CD4-positive, alpha-beta T cell treated with Interleukin-17A for 1 hour (primary cell): ENCODE measurements around the gene RBFOX2.
A peak's percentile ranks its signal among the peaks of the same experiment; 100 is the strongest.
"Not testable (repeated sequence)": the region's sequence is repeated elsewhere in the genome, so short reads cannot be mapped to it uniquely, and the experiment has no call there.

ENCODE experiments used
- DNase-seq: peaks from one replicate; pipeline ENCODE4 v3.0.0-alpha.2; 2020

Gene RBFOX2, protein sequence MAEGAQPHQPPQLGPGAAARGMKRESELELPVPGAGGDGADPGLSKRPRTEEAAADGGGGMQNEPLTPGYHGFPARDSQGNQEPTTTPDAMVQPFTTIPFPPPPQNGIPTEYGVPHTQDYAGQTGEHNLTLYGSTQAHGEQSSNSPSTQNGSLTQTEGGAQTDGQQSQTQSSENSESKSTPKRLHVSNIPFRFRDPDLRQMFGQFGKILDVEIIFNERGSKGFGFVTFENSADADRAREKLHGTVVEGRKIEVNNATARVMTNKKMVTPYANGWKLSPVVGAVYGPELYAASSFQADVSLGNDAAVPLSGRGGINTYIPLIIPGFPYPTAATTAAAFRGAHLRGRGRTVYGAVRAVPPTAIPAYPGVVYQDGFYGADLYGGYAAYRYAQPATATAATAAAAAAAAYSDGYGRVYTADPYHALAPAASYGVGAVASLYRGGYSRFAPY

DNA sequence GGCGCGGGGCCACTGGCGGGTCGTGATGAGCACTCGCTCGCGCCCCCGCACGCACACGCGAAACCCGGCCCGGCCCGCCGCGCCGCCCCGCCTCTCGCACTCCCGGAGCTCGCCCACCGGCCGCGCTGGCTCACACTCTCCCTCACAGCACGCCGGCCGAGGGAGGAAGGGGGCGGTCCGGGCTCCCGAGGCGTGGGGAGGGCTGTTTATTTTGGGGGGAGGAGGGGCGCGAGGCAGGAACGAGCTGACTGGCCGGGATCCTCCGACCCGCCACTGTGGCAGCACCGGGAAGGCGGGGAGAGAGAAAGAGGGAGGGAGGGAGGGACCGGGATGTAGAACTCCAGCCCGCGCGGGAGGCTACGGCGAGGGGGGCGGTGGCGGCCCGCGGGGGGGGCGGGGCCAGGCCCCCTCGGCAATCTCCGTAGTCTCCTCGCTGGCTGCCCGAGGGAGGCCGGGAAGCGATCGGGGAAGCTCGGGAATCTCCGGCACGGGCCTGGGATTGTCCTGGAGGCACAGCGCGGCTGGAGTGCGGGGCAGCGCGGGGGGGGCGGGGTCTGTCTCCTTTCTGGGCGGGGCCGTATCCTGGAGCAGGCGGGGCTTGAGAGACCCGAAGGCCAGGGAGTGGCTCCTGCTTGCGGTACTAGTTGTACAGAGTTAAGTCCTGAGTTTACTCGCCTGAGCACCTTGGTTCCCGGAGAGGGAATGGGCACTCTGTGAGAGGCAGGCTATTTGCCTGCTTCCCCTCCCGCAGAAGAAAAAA is at the start of gene RBFOX2:
RBFOX2 (minus strand) TSS at position 179 of the 760 bp plus-strand sequence. CDS start 399 bp downstream, outside the sequence.
- DNase-seq, result peak; percentile 62

DNA sequence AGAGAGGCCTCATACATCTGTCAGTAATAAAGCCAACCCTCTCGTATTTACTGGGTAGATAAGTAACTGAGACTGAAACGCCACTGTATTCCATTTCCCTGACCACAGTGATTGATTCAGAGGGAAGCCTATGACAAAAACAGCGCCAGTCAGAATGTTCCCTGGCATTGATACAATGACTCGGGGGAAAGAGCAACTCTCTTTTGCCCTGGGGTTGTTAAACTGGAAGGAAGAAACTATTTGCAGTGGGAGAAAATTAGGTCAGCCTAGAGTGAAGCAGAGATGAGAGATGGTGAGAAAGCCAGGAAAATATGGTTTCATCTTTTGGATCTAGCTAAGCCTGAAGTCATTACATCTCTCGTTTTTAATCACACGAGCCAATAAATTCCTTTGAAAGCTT is 48.6 kb upstream of the RBFOX2 start:
- DNase-seq, result no peak

DNA sequence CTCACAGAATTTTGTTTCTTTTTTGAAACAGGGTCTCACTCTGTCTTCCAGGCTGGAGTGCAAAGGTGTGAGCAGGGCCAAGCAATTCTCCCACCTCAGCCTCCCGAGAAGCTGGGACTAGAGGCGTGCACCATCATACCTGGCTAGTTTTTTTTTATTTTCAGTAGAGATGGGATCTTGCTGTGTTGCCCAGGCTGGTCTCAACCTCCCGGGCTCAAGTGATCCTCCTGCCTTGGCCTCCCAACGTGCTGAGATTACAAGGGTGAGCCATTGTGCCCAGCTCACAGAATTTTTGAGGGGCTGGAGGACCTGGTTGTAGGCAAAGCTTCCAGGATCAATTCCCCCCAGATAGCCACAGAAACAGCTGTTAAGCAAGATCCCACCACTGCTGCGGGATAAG is 47.1 kb upstream of the RBFOX2 start:
- no peak for DNase-seq

DNA sequence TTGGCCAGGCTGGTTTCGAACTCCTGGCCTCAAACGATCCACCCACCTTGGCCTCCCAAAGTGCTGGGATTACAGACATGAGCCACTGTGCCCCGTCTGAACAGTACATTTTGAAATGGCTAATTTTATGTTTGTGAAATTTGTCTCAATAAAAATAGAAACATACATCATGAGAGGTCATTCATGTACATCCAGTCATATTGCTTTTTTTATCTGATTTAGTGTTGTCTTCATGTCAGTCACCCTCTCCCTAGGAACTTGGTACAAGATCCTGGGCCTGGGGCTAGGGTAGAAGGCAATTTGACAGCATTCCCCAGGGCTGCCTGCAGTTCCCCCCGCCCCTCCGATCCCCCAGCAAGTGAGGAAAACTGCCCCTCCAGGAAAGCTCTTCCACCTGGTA is 46.6 kb upstream of the RBFOX2 start:
- no peak for DNase-seq

DNA sequence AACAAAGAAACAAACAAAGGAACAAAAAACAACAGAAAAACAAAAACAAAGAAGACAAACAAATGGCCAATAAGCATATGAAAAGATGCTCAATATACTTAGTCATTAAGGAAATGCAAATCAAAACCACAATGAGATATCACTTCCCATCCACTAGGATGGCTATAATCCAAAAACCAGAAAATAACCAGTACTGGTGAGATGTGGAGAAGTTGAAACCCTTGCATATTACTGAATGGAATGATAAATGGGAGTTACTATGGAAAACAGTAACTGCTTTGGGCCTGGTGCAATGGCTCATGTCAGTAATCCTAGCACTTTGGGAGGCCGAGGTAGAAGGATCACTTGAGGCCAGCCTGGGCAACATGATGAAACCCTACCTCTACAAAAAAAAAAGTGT is 44.9 kb upstream of the RBFOX2 start:
- DNase-seq, result no peak

DNA sequence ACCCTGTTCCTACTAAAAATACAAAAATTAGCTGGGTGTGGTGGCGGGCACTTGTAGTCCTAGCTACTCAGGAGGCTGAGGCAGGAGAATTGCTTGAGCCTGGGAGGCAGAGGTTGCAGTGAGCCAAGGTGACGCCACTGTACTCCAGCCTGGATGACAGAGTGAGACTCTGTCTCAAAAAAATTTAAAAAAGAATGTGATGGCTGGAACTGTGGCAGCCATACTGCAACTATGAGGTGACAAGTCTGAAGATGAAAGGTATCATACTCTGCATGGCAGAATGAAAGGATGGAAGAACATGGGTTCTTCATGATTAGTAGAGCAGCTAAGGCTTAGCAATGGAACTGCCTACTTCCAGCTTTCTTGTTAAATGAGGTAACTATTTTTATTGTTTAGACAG is 42.0 kb upstream of the RBFOX2 start:
- DNase-seq, result not testable (repeated sequence)

DNA sequence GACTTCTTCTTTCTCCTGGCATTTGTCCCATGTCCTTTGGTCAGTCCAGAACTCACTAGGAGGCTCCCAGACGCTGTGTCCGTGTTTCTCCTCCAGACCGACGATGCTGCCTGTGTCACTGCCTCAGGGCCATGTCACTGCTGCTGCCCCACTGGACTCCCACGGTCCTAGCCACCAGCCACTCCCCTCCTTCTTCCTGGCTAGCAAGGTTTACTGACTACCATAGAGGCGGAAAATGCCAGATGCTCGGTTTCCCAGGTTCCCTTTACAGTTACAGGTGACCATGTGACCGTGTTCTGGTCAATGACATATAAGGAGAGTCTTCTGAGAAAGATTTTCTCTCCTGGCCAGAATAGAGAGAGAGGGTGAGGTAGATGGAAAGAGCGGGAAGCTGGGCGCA is 40.7 kb upstream of the RBFOX2 start:
- DNase-seq, result no peak

DNA sequence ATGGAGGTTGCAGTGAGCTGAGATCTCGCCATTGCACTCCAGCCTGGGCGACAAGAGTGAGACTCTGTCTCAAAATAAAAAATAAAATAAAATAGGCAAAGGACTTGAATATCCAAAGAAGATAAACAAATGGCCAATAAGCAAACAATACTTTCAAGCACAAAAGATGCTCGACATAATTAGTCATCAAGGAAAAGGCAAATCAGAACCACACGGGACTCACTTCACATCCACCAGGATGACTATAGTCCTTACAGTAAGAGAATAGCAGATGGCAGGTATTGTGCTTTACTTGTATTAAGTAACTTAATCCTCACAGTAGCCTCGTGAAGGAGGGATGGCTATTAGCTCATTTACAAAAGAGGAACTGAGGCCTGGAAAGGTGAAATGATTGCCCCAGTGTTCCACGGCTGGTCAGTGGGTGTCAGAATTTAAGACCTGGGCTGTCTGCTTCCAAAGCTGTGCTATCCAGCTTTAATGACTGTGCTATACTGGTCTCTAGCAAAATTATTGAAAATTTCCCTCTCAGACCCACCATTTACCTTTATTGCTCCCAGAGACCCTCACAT is 40.2 kb upstream of the RBFOX2 start:
- no peak for DNase-seq

DNA sequence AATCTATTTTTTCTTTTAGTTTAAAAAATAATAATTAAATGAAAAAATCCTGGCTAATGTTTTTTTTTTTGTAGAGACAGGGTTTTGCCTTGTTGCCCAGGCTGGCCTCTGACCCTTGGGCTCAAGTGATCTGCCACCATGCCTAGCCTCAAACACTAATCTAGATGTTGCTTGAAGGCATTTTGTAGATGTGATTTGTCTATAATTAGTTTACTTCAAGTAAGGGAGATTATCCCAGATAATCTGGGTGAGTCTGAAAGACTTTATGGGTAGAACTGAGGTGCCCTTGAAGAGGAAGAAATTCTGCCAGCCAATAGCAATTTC is 38.6 kb upstream of the RBFOX2 start:
- DNase-seq, result no peak

DNA sequence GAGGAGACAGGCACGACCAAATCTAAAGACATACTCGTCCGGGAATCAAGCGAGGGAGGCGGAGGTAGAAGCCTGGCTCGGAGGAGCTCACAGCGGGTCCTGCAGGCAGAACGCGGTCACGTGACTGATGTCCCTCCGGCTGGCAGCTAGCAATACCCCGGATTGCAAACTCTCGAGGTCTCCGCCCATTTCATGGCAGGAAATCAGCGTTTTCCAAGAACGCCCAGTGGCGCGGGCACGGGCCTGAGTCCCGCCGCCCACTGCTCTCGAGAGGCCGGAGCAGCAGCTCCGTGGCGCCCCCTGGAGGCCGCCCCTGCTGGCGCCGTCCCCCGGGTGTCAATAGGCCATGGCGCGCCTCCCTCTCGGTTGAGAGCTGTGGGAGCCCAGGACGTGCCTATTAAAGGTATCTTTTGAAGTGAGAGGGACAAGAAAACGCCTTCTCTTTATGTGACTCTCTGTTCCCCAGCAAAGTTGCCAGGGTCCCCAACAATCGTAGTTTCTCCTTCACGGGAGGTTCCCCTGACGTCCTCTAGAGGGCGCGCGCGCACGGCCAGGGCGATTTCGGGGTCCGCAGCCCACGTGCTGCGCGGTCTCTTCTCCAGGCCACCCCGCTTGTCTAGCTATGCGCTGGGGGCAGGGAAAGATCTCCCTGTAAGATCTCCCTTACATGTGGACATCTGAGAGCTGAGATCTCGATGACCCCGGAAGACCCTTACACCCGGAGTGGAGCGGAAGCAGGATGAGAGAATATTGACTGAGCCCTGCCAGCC is 37.3 kb upstream of the RBFOX2 start:
- peak; percentile 66 for DNase-seq

DNA sequence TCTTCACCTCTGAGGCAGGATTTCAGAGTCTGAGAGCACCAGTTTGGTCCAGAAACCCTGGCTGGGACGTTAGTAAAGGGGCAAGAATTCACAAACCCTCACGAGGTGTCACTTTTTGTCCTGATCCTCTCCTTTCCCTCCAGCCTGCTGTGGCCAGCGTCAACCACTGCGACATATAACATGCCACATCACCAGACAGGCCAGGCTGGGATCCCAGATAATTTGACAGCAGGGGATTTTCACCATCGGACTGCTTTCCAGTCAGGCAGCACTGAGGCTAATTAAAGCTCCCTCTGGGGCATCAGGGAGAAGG is 36.8 kb upstream of the RBFOX2 start:
- no peak for DNase-seq

DNA sequence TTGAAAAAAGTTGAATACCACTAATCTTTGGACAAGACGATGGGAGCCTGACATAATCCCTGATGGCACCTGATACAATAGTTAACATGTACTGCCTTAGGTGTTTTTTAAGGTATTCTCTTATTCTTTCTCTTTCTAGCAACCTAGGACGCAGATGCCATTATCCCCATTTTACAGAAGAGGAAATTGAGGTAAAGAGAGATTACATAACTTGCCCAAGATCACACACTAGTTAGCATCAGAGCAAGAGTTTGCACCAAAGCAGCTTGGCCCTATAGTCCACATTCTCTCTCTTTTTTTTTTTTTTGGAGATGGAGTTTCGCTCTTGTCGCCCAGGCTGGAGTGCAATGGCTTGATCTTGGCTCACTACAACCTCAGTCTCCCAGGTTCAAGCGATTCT is 35.7 kb upstream of the RBFOX2 start:
- DNase-seq, result no peak

DNA sequence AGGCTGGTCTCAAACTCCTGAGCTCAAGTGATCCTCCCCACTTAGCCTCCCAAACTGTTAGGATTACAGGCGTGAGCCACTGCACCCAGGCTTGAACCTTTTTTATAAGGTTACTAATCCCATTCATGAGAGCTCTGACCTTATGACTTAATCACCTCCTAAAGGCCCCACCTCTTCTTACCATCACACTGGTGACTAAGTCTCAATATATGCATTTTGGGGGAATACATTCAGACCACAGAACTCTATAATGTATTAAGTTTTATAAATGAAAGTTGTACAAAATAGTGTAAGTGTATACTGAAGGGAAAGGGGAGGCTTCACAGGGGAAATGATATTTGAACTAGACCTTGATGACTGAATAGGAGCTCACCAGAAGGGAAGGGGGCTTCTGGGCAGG is 28.4 kb upstream of the RBFOX2 start:
- no peak for DNase-seq

DNA sequence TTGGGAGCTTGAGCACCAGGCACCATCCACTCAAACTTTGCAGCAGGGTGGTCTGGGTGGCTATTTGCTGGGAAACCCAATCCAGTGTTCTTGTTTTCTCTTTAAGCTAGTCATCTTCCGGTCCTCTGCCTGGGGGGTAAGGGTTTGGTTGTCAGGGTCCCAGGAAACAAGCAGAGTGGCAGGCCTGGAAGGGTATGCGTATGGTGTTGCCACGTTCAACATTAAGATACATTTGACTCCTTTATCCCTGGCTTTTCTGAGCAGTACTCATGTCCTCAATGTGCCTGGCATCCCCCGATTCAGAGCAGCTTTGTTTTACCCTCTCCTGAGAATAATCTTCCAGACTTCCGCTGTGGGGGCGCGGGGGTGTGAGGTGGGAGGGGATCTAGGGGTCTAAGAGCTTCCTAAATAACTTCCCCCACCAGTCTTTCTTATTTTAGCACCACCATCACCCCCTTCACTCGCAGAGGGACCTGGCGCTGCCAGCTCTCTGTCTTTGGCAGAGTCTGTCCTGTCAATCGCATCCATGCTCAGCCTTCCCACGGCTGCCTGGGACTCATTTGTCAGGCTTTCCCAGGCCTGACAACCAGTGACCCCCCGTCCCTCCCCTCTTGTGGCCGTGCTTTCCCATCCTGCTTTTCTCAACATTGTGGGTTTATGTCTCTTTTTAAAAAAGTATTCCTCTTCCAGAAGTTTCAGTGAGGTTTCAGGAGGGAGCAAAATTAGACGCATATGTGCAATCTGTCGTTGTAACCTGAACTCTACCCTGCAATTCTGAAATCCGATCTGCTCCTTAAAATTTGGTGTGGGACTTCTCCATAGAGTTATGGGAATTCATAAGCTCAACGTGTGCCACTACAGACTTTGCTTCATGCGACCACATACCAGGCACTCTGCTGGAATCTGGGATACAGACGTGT is 27.0 kb upstream of the RBFOX2 start:
- no peak for DNase-seq

DNA sequence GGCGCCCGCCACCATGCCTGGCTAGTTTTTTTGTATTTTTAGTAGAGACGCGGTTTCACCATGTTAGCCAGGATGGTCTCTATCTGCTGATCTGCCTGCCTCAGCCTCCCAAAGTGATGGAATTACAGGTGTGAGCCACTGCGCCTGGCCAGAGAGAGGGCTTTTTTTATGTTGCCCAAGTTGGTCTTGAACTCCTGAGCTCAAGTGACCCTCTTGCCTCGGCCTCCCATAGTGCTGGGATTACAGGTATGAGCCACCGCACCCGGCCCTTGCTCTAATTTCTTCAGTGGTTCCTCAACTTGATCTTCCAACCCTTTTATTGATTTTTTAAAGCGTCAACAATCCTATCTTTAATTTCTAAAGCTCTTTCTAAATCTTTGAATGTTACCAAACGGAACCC is 25.8 kb upstream of the RBFOX2 start:
- not testable (repeated sequence) for DNase-seq

DNA sequence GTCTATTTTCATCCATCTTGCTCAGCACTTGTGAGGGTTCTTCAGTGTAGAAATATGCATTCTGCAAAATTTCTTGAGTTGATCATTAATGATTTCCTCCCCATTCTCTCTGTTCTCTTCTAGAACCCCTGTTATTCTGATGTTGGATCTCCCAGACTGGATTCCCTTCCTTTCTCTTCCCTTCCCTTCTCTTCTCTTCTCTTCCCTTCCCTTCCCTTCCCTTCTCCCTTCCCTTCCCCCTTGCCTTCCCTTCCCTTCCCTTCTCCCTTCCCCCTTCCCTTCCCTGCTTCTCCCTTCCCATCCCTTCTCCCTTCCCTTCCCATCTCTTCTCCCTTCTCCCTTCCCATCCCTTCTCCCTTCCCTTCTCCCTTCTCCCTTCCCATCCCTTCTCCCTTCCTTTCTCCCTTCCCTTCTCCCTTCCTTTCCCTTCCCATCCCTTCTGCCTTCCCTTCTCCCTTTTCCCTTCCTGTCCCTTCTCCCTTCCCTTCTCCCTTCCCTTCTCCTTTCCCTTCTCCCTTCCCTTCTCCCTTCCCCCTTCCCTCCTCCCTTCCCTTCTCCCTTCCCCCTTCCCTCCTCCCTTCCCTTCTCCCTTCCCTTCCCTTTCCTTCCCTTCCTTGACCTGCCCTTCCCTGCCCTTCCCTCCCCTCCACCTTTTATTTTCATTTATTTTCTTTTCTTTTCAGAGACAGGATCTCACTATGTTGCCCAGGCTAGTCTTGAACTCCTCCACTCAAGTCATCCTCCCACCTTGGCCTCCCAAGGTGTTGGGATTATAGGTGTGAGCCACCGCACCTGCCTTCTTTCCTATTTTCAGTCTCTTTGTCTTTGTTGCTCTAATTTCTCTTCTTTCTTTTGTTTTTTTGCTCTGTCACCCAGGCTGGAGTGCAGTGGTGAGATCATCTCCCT is 24.9 kb upstream of the RBFOX2 start:
- DNase-seq, result no peak

DNA sequence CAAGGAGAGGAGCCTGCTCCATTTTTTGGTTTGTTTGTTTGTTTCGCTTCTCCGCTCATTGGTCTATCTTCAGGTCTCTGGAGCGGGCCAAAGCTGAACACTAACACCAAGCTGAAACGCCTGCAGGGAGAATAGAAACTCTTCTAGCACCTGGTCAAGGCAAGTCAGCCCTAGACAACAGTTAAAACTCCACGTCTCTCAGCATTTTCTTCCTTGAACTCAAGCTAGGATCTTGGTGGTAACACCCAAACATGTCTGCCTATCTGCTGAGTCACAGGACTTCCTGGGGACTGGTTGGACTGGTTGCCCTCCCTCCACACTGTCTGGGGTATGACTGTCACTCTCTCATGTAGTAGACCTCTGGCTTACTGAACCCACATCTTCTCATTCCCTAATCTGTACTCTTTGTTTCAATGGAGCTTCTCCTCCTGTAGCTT is 23.9 kb upstream of the RBFOX2 start:
- no peak for DNase-seq

DNA sequence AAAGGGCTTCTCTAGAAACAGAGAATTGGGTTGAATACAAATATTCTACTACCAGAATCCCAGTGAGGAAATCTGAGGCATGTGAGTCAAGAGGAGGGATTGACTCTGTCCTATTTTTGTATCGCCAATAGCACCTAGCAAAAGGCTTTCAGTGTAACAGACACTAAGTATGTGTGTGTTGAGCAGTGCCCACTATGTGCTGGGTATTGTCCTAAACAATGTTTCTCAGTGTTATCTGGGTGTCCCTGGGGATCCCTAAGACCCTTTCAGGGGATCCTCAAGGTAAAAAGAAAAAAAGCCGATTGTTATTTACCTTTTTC is 21.0 kb upstream of the RBFOX2 start:
- DNase-seq, result no peak

DNA sequence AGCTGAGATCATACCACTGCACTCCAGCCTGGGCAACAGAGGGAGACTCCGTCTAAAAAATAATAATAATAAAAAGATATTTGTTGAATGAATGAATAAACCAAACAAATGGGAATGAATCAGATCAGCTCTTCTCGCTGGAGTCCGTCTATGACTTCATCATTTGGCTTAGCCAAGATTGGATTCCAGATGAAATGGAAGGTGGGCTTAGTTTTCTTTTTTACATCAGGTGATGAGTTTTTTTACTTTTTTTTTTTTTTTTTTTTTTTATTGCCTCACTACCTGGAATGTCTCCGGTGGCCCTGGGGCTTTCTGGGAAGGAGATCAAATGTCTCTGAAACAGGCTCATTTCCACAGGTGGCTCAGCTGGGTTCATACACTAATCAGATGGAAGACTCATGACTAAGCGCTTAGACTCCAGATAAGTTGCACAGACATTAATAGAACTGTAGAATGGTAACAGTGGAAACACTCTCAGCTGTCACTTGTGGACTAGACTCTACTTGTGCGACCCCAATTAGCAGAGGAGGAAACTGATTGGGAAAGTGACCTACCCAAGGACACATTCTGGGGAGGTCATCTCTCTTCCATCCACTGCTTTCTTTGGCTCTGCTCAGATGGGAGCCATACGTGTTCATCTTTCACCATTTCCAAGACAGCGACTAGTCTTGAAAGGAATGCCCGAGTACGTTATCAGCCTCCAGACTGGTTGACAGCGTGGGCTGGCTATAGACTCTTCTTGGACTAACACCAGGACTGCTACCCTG is 20.5 kb upstream of the RBFOX2 start:
- no peak for DNase-seq

DNA sequence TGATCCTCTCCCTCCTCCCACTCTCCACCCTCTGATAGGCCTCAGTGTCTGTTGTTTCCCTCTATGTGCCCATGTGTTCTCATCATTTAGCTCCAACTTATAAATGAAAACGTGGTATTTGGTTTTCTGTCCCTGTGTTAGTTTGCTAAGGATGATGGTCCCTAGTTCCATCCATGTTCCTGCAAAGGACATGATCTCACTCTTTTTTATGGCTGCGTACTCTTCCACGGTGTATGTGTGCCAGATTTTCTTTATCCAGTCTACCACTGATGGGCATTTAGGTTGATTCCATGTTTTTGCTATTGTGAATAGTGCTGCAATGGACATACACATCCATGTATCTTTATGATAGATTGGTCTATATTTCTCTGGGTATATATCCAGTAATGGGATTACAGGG is 15.9 kb upstream of the RBFOX2 start:
- DNase-seq, result not testable (repeated sequence)

DNA sequence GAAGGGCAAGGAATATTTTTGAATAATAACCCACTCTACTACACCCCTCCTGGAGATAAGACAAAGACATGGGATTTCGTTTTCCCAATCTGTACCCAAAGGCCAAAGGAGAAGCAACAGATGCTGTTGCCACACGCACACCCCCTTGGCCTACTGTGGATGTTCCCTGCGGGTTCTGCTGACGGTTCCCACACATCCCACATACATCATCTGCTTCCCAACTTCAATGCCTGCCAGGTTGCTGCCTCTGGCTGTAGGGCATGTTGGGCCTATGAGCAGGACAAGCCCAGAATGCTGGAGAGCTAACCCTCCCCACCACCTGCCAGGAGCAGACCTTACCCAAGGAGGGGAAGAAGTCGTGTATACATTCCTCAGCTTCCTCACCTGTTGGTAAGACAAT is 13.6 kb upstream of the RBFOX2 start:
- no peak for DNase-seq
